Thymus (tissue), 11 donors: ENCODE measurements around the gene FKBP2. TPM values are rescaled to one million over a fixed set of nuclear protein-coding genes. Genes with fewer than 3 reads are reported as not detected.

Source experiments
- DNase-seq, 9 donors: peaks; one replicate each; pipeline ENCODE4 v3.0.0-alpha.2; 2013; ENCODE audit warnings: low spot score in 9 of 9, low read depth in 6 of 9, missing footprints in 1 of 9
- H3K27ac ChIP-seq, 2 donors: one replicate each; pipeline ENCODE4 v1.5.1; 2013; ENCODE audit warnings: control low read depth in 1 of 2, low read depth in 1 of 2, low read length in 1 of 2, mild to moderate bottlenecking in 1 of 2, moderate library complexity in 1 of 2
- H3K27me3 ChIP-seq, 2 donors: one replicate each; pipeline ENCODE4 v1.5.1; 2013; ENCODE audit warnings: low read length in 1 of 2; ENCODE audit not compliant: control insufficient read depth in 2 of 2, insufficient read depth in 1 of 2
- H3K36me3 ChIP-seq, 2 donors: one replicate each; pipeline ENCODE4 v1.5.1; 2013; ENCODE audit warnings: low read length in 1 of 2, mild to moderate bottlenecking in 1 of 2, moderate library complexity in 1 of 2; ENCODE audit not compliant: control insufficient read depth in 2 of 2, insufficient read depth in 2 of 2
- H3K4me1 ChIP-seq, 2 donors: one replicate each; pipeline ENCODE4 v1.5.1; 2013; ENCODE audit warnings: low read length in 2 of 2; ENCODE audit not compliant: control insufficient read depth in 2 of 2, insufficient read depth in 2 of 2
- H3K4me3 ChIP-seq, 2 donors: one replicate each; pipeline ENCODE4 v1.5.1; 2013; ENCODE audit warnings: low read length in 2 of 2, control low read depth in 1 of 2, mild to moderate bottlenecking in 1 of 2
- H3K9me3 ChIP-seq, 2 donors: one replicate each; pipeline ENCODE4 v1.5.1; 2013; ENCODE audit warnings: low read length in 1 of 2, mild to moderate bottlenecking in 1 of 2; ENCODE audit not compliant: control insufficient read depth in 2 of 2, insufficient read depth in 1 of 2
- WGBS: extraction: QIAGEN DNeasy Blood & Tissue Kit; methylation state at CpG from one replicate; pipeline ENCODE4 v1.1.7; 2013; 5-methylcytosine and 5-hydroxymethylcytosine counted together
- polyA plus RNA-seq: library from polyadenylated mRNA; stranded (reverse); fragments of 200-250 nt; gene quantifications from one replicate; pipeline ENCODE4 v1.2.3, GENCODE V29; 2013
- total RNA-seq: library from RNA; stranded (reverse); fragments of 120-200 nt; gene quantifications from one replicate; pipeline ENCODE4 v1.2.4, GENCODE V29; 2013
- donor health status: healthy.

The FKBP2 gene
- total and polyA plus RNA-seq, 2 donors = 45.0 to 128 TPM

- H3K9me3 ChIP-seq = peaks cover 0 to 7% of the 10 kb centered on the region in 2 donors
- H3K27ac ChIP-seq = no peak overlapping the region
- peaks cover 14 to 24% of the 10 kb centered on the region in 2 donors for H3K4me1 ChIP-seq
- WGBS = 98% methylated on average over 22 of the region's 22 CpGs
- no peak for DNase-seq
- H3K27me3 ChIP-seq = no peaks in the 10 kb centered on the region
- H3K36me3 ChIP-seq = peaks cover 27 to 34% of the 10 kb centered on the region in 2 donors
- H3K4me3 ChIP-seq = no peak overlapping the region
Observed at GRCh38 chr11:64281957-64282770, 41.3 kb downstream of the FKBP2 start.

GRCh38 chr11:64283092-64283491, 42.2 kb downstream of the FKBP2 start:
- peaks cover 25 to 29% of the 10 kb centered on the region in 2 donors for H3K36me3 ChIP-seq
- H3K4me1 ChIP-seq = peaks cover 14 to 24% of the 10 kb centered on the region in 2 donors
- H3K4me3 ChIP-seq = no peak overlapping the region
- no peak overlapping the region for H3K27ac ChIP-seq
- H3K27me3 ChIP-seq = no peaks in the 10 kb centered on the region
- H3K9me3 ChIP-seq = peaks cover 0 to 7% of the 10 kb centered on the region in 2 donors
- WGBS = 98% methylated on average over 3 of the region's 3 CpGs
- no peak for DNase-seq

GRCh38 chr11:64284048-64284961, 43.4 kb downstream of the FKBP2 start, which contains the start of gene BAD:
Gene BAD (minus strand): TSS chr11:64284665. CDS start chr11:64284368, 297 bp downstream.
- peaks cover 16 to 21% of the 10 kb centered on the region in 2 donors for H3K36me3 ChIP-seq
- 6% methylated on average over 44 of the region's 44 CpGs for WGBS
- H3K4me1 ChIP-seq = peaks cover 14 to 24% of the 10 kb centered on the region in 2 donors
- peaks cover 0 to 5% of the 10 kb centered on the region in 2 donors for H3K27me3 ChIP-seq
- H3K27ac ChIP-seq = peak within 1 kb of the TSS; percentile 81 to 96
- peaks cover 0 to 7% of the 10 kb centered on the region in 2 donors for H3K9me3 ChIP-seq
- DNase-seq = peak; percentile 78 to 95 (median 87)
- peak within 1 kb of the TSS; percentile 69 to 73 for H3K4me3 ChIP-seq

- peaks cover 14 to 24% of the 10 kb centered on the region in 2 donors for H3K4me1 ChIP-seq
- H3K36me3 ChIP-seq = peaks cover 16 to 21% of the 10 kb centered on the region in 2 donors
- peaks cover 5 to 15% of the 10 kb centered on the region in 2 donors for H3K27me3 ChIP-seq
- peak; percentile 67 to 96 (median 89) for DNase-seq
- H3K4me3 ChIP-seq = peak within 1 kb of the TSS; percentile 69 to 73
- H3K27ac ChIP-seq = peak within 1 kb of the TSS; percentile 81 to 96
- under 1% methylated on average over 102 of the region's 102 CpGs for WGBS
- peaks cover 0 to 7% of the 10 kb centered on the region in 2 donors for H3K9me3 ChIP-seq
Observed at GRCh38 chr11:64284962-64285884, 44.3 kb downstream of the FKBP2 start, which contains the start of gene GPR137. Gene GPR137 (plus strand): TSS chr11:64285848. CDS start chr11:64286525, 677 bp downstream.

GRCh38 chr11:64285885-64286800, 45.2 kb downstream of the FKBP2 start:
- WGBS = 31% methylated on average over 40 of the region's 40 CpGs

GRCh38 chr11:64286801-64287159, 45.9 kb downstream of the FKBP2 start:
- Histone ChIP-seq H3K4me3 (no peak overlapping the region), H3K4me1 (peaks cover 14 to 24% of the 10 kb centered on the region in 2 donors), H3K27me3 (peaks cover 21 to 30% of the 10 kb centered on the region in 2 donors), H3K36me3 (peaks cover 10 to 14% of the 10 kb centered on the region in 2 donors), H3K27ac (no peak overlapping the region), H3K9me3 (peaks cover 0 to 12% of the 10 kb centered on the region in 2 donors)
- no peak for DNase-seq
- 98% methylated on average over 9 of the region's 9 CpGs for WGBS

More at GRCh38 chr11:64285885-64286800, 45.2 kb downstream of the FKBP2 start:
- Histone ChIP-seq H3K36me3 (peaks cover 14 to 19% of the 10 kb centered on the region in 2 donors), H3K4me1 (peaks cover 14 to 24% of the 10 kb centered on the region in 2 donors), H3K4me3 (peak overlapping the region; percentile 69 to 73), H3K27ac (peak overlapping the region in 1 of 2 donors; percentile 81), H3K27me3 (peaks cover 15 to 24% of the 10 kb centered on the region in 2 donors), H3K9me3 (peaks cover 0 to 12% of the 10 kb centered on the region in 2 donors)
- DNase-seq = peak in 2 of 9 donors; percentile 39 to 51

- WGBS = 99% methylated on average over 33 of the region's 33 CpGs
- H3K36me3 ChIP-seq = peaks cover 7 to 8% of the 10 kb centered on the region in 2 donors
- H3K9me3 ChIP-seq = peaks cover 0 to 12% of the 10 kb centered on the region in 2 donors
- no peak overlapping the region for H3K4me3 ChIP-seq
- H3K4me1 ChIP-seq = peaks cover 17 to 27% of the 10 kb centered on the region in 2 donors
- H3K27me3 ChIP-seq = peaks cover 31 to 40% of the 10 kb centered on the region in 2 donors
- H3K27ac ChIP-seq = no peak overlapping the region
- no peak for DNase-seq
Observed at GRCh38 chr11:64287676-64288352, 46.9 kb downstream of the FKBP2 start.
